SW 1271 (cell line): ENCODE measurements around the gene XCL2.
"Not testable (repeated sequence)": the region's sequence is repeated elsewhere in the genome, so short reads cannot be mapped to it uniquely, and the experiment has no call there.

Source experiments
- DNase-seq, 2 experiments: peaks; one replicate each; lab custom pipeline; 2025; lab: John Stamatoyannopoulos, UW

Gene XCL2

GRCh38 chr1:168543840-168544498, at the start of gene XCL2:
Gene XCL2, minus strand, starts transcription at chr1:168543997. Its CDS starts 33 bp downstream, at chr1:168543964.
- not testable (repeated sequence) for DNase-seq

DNA sequence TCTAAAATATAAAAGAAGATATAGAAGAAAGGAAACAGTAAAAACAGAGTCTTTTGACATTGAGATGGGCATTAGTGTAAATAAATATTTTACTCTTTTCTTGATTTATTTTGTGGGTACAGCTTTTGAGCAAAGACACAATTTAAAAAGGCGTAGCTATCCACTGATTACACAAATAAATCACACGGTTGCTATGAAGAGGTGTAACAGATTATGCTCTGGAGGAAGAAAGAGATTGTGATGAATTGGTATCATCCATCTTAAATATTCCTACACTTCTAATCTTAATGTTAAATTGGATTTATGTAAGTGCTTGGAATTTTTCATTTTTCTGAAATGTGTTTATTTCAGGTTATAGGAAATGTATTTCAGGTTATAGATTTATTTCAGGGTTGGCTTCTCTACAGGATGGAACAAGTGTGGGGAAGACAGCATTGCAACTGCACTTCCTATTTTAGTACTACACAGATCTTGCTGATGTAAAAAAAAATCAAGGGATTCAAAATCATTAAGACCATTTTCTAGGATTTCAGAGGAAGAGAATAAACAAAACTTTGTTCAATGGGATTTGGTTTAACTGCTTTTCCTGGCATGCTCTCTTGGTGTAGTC, 47.9 kb upstream of the XCL2 start:
- no peak for DNase-seq

- no peak for DNase-seq
Observed at GRCh38 chr1:168591066-168591465, 47.3 kb upstream of the XCL2 start.

- DNase-seq: no peak
Observed at GRCh38 chr1:168589167-168589566, 45.4 kb upstream of the XCL2 start.

DNA sequence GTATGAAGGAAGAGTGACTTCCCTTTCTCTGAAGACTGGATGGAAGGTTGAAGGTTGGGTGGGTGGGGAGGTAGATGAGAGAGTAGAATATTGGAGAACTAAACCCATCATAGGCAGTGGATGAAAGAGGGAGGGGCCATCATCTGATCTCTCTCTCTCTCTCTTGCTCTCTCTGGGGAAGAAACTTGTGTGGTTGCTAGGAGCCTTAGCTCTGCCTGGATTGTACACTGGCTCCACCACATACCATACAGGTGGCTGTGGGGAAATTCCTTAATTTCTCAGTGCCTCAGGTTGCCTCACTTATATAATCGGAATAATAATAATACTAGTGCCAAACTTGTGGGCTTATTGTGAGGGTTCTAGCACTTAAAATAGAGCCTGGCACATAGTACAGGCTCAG, 42.1 kb upstream of the XCL2 start:
- no peak for DNase-seq

- DNase-seq: no peak
Observed at GRCh38 chr1:168585191-168585590, 41.4 kb upstream of the XCL2 start.

GRCh38 chr1:168583571-168583970, 39.8 kb upstream of the XCL2 start:
- DNase-seq: no peak

GRCh38 chr1:168582688-168583336, 39.0 kb upstream of the XCL2 start:
- DNase-seq: no peak

DNA sequence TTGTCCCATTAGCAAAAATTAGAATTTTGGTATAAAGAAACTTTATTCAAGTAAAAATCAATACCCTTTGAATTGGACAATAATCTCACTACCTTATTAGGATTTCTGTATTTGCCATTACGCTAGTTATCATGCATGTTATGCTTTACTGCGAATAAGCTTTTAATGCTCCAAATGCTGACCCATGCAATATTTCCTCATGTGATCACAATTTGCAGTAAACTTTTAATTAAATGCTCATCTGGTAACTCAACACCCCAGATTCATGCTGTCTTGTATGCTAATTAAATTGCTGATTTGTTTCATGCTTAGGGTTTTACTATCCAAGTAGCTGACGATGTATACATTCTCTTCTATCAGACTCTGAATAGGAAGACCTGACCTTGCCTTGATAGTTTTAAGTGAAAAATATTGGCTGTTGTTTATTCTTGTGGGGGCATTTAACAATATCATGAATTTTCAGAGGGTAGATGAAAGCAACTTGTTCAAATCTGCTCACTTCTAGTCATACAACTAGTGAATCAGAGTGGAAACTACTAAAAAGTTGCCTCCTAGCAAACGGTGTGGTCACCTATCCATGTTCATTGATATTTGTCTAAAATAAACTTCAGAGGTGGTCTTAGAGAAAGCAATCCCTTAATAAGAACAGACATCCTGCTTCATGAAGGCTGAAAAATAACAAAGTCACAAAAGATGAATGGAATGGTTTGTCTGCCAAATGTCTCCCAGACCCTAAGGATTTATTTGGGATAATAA, 38.2 kb upstream of the XCL2 start:
- DNase-seq: no peak

DNA sequence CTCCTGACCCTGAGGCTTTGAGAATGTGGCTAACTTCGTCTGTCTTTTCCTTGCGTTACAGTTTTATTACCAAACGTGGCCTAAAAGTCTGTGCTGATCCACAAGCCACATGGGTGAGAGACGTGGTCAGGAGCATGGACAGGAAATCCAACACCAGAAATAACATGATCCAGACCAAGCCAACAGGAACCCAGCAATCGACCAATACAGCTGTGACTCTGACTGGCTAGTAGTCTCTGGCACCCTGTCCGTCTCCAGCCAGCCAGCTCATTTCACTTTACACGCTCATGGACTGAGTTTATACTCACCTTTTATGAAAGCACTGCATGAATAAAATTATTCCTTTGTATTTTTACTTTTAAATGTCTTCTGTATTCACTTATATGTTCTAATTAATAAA, 37.2 kb upstream of the XCL2 start:
- not testable (repeated sequence) for DNase-seq

DNA sequence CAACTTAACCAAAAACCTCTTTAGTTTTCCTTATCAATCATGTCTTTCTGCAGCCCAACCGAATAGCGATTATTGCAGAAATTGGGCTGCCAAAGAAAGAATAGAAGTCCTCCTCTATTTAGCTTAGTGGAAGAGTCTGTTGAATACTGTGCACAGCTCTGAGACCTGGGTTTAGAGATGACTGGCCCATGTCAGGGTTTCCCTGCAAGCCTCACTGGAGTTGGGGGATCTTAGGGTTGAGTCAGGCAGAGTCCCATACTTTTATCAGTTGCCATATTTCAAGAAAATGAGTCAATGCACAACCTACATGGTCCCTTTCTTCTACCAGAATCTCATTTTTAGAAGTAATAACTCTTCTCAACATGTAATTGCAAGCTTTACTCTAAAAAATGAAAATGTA, 36.5 kb upstream of the XCL2 start:
- DNase-seq: not testable (repeated sequence)

DNA sequence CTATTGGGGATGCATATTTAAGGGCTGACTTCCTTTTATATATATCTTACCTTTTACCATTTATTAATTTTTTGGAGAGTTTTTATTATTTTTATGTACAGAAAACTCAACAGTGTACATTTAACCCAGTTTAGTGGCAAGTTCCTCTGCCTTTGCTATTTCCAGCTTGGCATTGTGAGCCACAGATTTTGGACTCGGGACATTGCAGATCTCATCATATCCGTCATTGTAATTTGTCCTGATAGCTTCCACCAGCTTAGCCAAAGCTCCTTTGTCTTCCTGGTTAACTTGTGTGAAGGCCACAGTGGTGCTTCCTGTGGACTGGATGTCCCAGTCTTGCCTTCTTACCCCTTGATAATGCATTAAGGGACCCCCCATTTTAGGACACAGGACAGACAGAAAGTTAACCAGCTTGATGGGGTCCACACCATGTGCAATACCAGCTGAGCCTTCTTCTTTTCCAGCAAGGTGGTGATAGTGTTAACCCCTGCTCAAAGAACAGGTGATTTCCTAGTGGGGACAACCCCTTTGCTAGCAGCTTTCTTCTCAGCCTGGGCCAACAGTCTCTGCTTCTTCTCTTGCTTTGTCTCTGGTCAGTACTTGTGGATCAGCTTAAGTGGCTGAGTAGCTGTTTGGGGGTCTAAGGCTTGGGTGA, 34.9 kb upstream of the XCL2 start:
- not testable (repeated sequence) for DNase-seq

DNA sequence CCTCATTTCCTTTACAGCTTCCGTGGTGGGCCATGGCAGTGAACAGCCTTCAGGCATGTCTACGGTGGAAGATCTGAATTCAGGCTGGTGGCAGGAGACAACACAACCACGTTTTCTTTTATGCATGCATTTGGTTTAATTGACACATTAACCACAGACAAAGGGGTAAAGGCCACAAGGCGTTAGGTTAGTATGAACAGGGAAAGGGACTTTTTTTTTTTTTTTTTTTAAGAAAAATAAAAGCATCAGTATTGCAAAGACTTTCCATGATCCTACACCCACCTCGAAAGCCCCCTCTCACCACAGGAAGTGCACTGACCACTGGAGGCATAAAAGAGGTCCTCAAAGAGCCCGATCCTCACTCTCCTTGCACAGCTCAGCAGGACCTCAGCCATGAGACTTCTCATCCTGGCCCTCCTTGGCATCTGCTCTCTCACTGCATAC, 32.5 kb upstream of the XCL2 start, which contains the start of gene XCL1:
XCL1 (plus strand) TSS at position 361 of the 444 bp plus-strand sequence; CDS start at position 394, 33 bp downstream.
- DNase-seq: not testable (repeated sequence)

GRCh38 chr1:168574234-168574633, 30.4 kb upstream of the XCL2 start:
- not testable (repeated sequence) for DNase-seq

DNA sequence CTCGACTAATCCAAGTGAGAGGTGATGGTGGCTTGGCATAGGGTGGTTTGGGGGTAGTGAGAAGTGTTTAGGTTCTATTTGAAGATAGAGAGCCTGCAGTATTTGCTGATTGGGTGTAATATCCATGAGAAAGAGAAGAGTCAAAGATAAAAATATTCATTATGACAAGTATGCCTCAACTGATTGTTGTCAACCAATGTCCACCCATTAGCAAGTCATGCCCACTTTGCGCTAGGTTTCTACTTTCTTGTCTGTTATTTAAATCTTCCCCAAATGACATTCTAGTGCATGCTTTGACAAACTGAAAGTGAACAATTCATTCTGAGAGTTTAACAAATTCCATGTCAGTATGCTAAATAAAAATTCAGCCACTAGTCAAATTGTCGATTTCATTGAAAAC, 28.8 kb upstream of the XCL2 start:
- DNase-seq: no peak

- DNase-seq: no peak
Observed at GRCh38 chr1:168570652-168571051, 26.9 kb upstream of the XCL2 start.

DNA sequence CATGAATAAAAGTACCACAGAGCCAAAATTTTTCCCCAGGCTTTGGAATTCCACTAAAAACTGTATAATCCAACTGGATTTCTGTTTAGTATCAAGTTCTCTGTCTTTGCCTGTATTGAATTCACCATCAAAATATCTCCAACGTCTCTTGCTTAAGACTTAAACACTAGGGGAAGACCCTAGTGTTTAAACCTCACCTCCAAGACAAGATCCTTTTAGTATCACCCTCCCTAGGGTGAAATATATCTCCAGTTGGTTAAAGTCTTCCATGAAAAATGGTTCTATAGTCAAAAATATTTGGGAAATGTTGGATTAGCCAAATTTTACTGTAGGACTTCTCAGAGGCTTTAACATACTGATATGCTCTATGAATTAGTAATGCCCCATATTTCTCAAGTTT, 24.5 kb upstream of the XCL2 start:
- no peak for DNase-seq

GRCh38 chr1:168567568-168567967, 23.8 kb upstream of the XCL2 start:
- DNase-seq: no peak

- DNase-seq: no peak
Observed at GRCh38 chr1:168567007-168567406, 23.2 kb upstream of the XCL2 start.

GRCh38 chr1:168565825-168566224, 22.0 kb upstream of the XCL2 start:
- no peak for DNase-seq

- DNase-seq: no peak
Observed at GRCh38 chr1:168561989-168562388, 18.2 kb upstream of the XCL2 start.

DNA sequence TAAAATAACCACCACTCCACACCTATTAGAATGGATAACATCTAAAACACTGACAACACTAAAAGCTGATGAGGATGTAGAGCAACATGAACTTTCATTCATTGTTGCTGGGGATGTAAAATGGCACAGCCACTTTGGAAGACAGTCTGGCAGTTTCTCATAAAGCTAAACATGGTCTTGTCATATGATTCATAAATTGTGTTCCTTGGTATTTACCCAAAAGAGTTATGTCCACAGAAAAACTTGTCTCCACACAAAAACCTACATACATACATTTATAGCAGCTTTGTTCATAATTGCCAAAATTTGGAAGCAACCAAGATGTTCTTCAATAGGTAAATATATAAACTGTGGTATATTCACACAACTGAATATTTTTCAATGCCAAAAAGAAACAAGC, 16.6 kb upstream of the XCL2 start:
- DNase-seq: no peak
